H1 (cell line): Measurements from ENCODE around the gene ENPP5. TPM values are rescaled to one million over a fixed set of nuclear protein-coding genes. Genes with fewer than 3 reads are reported as not detected.

Experiments used
- JUN ChIP-seq: IDR thresholded peaks from 2 replicates; pipeline ENCODE4 v1.6.1; 2011; ENCODE audit warnings: low read depth, mild to moderate bottlenecking, improper control_type of control experiment, low read length
- POU5F1 ChIP-seq: IDR thresholded peaks from 2 replicates; pipeline ENCODE4 v1.6.1; 2011; ENCODE audit warnings: low read depth, mild to moderate bottlenecking, low read length, moderate library complexity
- RNF2 ChIP-seq: fragments of 200-900, 300-1000 bp; sonication (generic); IDR thresholded peaks from 2 replicates; pipeline ENCODE4 v1.7.1; 2016; ENCODE audit warnings: borderline replicate concordance, low read depth, mild to moderate bottlenecking, antibody characterized with exemption, low read length; ENCODE audit not compliant: poor library complexity, severe bottlenecking; ENCODE audit errors: missing control alignments
- SIX5 ChIP-seq: IDR thresholded peaks from 2 replicates; pipeline ENCODE4 v1.6.1; 2011; ENCODE audit warnings: mild to moderate bottlenecking, low read depth, low read length
- TAF7 ChIP-seq: optimal IDR thresholded peaks from 2 replicates; pipeline ENCODE3; 2011; ENCODE audit warnings: low read depth, mild to moderate bottlenecking, inconsistent platforms, low read length, moderate library complexity, borderline replicate concordance
- YY1 ChIP-seq: IDR thresholded peaks from 2 replicates; pipeline ENCODE4 v1.6.1; 2011; ENCODE audit warnings: low read depth, mild to moderate bottlenecking, low read length
- polyA plus RNA-seq, 7 experiments: library from polyadenylated mRNA; depleted of rRNA in 3 of 7; stranded (reverse) in 5 of 7; unstranded in 2 of 7; fragments of >200 nt in 5 of 7; fragments of 200-250 nt in 2 of 7; gene quantifications; 1 replicate in 5 of 7; 2 replicates in 1 of 7; 4 replicates in 1 of 7; pipeline versions ENCODE4 v1.2.1 to v1.2.3, GENCODE V29; 2011 to 2013; ENCODE audit warnings: missing spikeins in 2 of 7, mixed read lengths in 2 of 7
- total RNA-seq: library from RNA; stranded (reverse); fragmentation: NEBNext Ultra II Directional; extraction: Animal tissue kit (Norgen Biotek cat#: 25700); gene quantifications from 2 replicates; pipeline ENCODE4 v1.2.1, GENCODE V29; 2021

ENPP5 gene
- total and polyA plus RNA-seq, 2 of the 8 experiments (the other 6 are each of a cell fraction or from before 2014, with no cell fraction given), result 5.1 to 7.6 TPM

DNA sequence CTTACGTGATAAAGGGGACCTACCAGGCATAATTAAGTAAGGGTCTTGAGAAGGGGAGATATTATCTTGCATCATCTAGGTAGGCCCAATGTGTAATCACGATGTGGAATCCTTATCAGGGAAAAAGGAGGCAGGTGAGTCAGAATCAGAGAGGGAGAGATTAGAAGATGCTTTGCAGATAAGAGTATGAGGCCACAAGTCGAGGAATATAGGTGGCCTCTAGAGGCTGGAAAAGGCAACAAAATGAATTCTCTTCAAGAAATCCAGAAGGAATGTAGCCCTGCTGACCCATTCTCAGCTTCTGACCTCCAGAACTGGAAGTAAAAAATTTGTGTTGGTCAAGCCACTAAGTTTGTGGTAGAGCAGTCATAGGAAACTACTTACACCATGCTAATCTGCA lies 51.9 kb downstream of the ENPP5 start (continued):
- TF ChIP-seq RNF2 (no peak), TAF7 (no peak), SIX5 (no peak), JUN (no peak), YY1 (no peak), POU5F1 (no peak)
